Measurements from ENCODE around the gene PLCL1.
A peak's percentile ranks its signal among the peaks of the same experiment; 100 is the strongest.

Gene PLCL1

GRCh38 chr2:197954328-197954727, 149.9 kb downstream of the PLCL1 start:
- DNase-seq (ENCODE audit: low spot score) = no peak

- DNase-seq (ENCODE audit: low spot score) = no peak
Observed at GRCh38 chr2:197958592-197959150, 154.3 kb downstream of the PLCL1 start.

GRCh38 chr2:197959383-197959782, 155.0 kb downstream of the PLCL1 start:
- no peak for DNase-seq (ENCODE audit: low spot score)

GRCh38 chr2:197960786-197961185, 156.4 kb downstream of the PLCL1 start:
- no peak for DNase-seq (ENCODE audit: low spot score)

- no peak for DNase-seq (ENCODE audit: low spot score)
Observed at GRCh38 chr2:197964720-197965119, 160.3 kb downstream of the PLCL1 start.

GRCh38 chr2:197965756-197966155, 161.4 kb downstream of the PLCL1 start:
- DNase-seq (ENCODE audit: low spot score) = no peak

- no peak for DNase-seq (ENCODE audit: low spot score)
Observed at GRCh38 chr2:197969391-197969893, 165.0 kb downstream of the PLCL1 start.

- peak; percentile 14 for DNase-seq (ENCODE audit: low spot score)
Observed at GRCh38 chr2:197972061-197972460, 167.7 kb downstream of the PLCL1 start.

GRCh38 chr2:197972587-197972986, 168.2 kb downstream of the PLCL1 start:
- no peak for DNase-seq (ENCODE audit: low spot score)

- no peak for DNase-seq (ENCODE audit: low spot score)
Observed at GRCh38 chr2:197973772-197974171, 169.4 kb downstream of the PLCL1 start.

- no peak for DNase-seq (ENCODE audit: low spot score)
Observed at GRCh38 chr2:197975931-197976519, 171.6 kb downstream of the PLCL1 start.

GRCh38 chr2:197978971-197979370, 174.6 kb downstream of the PLCL1 start:
- no peak for DNase-seq (ENCODE audit: low spot score)

GRCh38 chr2:197982565-197982964, 178.2 kb downstream of the PLCL1 start:
- DNase-seq (ENCODE audit: low spot score) = no peak

- DNase-seq (ENCODE audit: low spot score) = no peak
Observed at GRCh38 chr2:197985029-197985638, 180.7 kb downstream of the PLCL1 start.

GRCh38 chr2:197986977-197987376, 182.6 kb downstream of the PLCL1 start:
- DNase-seq (ENCODE audit: low spot score) = no peak

GRCh38 chr2:197990356-197990755, 186.0 kb downstream of the PLCL1 start:
- DNase-seq (ENCODE audit: low spot score) = no peak

GRCh38 chr2:197992482-197993133, 188.2 kb downstream of the PLCL1 start:
- no peak for DNase-seq (ENCODE audit: low spot score)

- DNase-seq (ENCODE audit: low spot score) = no peak
Observed at GRCh38 chr2:197993363-197993762, 189.0 kb downstream of the PLCL1 start.

- DNase-seq (ENCODE audit: low spot score) = no peak
Observed at GRCh38 chr2:197993830-197994229, 189.4 kb downstream of the PLCL1 start.

GRCh38 chr2:197994751-197995150, 190.4 kb downstream of the PLCL1 start:
- no peak for DNase-seq (ENCODE audit: low spot score)

- no peak for DNase-seq (ENCODE audit: low spot score)
Observed at GRCh38 chr2:197996583-197996982, 192.2 kb downstream of the PLCL1 start.

- peak; percentile 13 for DNase-seq (ENCODE audit: low spot score)
Observed at GRCh38 chr2:197997083-197997541, 192.7 kb downstream of the PLCL1 start.

- DNase-seq (ENCODE audit: low spot score) = no peak
Observed at GRCh38 chr2:197998702-197999101, 194.3 kb downstream of the PLCL1 start.
